ENCODE results near the gene CAST. TPM values are rescaled to one million over a fixed set of nuclear protein-coding genes. Genes with fewer than 3 reads are reported as not detected.

The CAST gene
- total RNA-seq, 5 donors from 2014 or later (not counting 1 experiment from before 2014, with no cell fraction given), result 166 to 238 (median 191) TPM

GRCh38 chr5:96747720-96748119 lies 85.5 kb downstream of the CAST start:
- no peaks in the 10 kb centered on the region for H3K9me3 ChIP-seq
- DNase-seq (no peak), ATAC-seq (replicated peaks in 1 of 4) (no peak)
- H3K36me3 ChIP-seq (ENCODE audit: control insufficient read depth in 2 of 2, extremely low read depth in 1 of 2, insufficient read depth in 1 of 2, low read length in 1 of 2), result peaks cover 10 to 92% of the 10 kb centered on the region in 2 donors
- Mint-ChIP-seq H3K9me3 (no peaks in the 10 kb centered on the region), H3K4me1 (peaks cover 0 to 2% (median 2%) of the 10 kb centered on the region in 3 donors), H3K27ac (peak overlapping the region in 1 of 2 donors; percentile 9), H3K4me3 (no peak overlapping the region), H3K36me3 (peaks cover 48% of the 10 kb centered on the region), H3K27me3 (no peaks in the 10 kb centered on the region)
- WGBS (ENCODE audit: insufficient coverage), result 89% methylated on average over 1 of the region's 3 CpGs
- H3K27ac ChIP-seq (ENCODE audit: low read length), result no peak overlapping the region
- POLR2A ChIA-PET, result no interaction called here
- CTCF ChIA-PET, result interaction anchor here (1.0 to 1.5 kb wide), 4 partner anchors 24 to 466 kb away, joined by 3 to 5 read pairs (median 4); no protein-coding TSS in a partner anchor
- H3K4me1 ChIP-seq (ENCODE audit: control insufficient read depth in 1 of 2, extremely low read depth in 1 of 2, insufficient read depth in 2 of 2, low read length in 2 of 2), result no peaks in the 10 kb centered on the region
- no peaks in the 10 kb centered on the region for H3K27me3 ChIP-seq (replicated peaks in 1 of 2; ENCODE audit: control insufficient read depth in 2 of 2, extremely low read depth in 1 of 2, insufficient read depth in 2 of 2, low read length in 1 of 2)
- no peak overlapping the region for H3K4me3 ChIP-seq (ENCODE audit: control insufficient read depth in 1 of 2, extremely low read depth in 1 of 2, low read length in 1 of 2)

- H3K27me3 Mint-ChIP-seq, result no peaks in the 10 kb centered on the region
- Histone ChIP-seq H3K27me3 (replicated peaks in 1 of 2; ENCODE audit: control insufficient read depth in 2 of 2, extremely low read depth in 1 of 2, insufficient read depth in 2 of 2, low read length in 1 of 2) (no peaks in the 10 kb centered on the region), H3K9me3 (no peaks in the 10 kb centered on the region), H3K4me3 (ENCODE audit: control insufficient read depth in 1 of 2, extremely low read depth in 1 of 2, low read length in 1 of 2) (no peak overlapping the region), H3K27ac (ENCODE audit: low read length) (no peak overlapping the region), H3K4me1 (ENCODE audit: control insufficient read depth in 1 of 2, extremely low read depth in 1 of 2, insufficient read depth in 2 of 2, low read length in 2 of 2) (no peaks in the 10 kb centered on the region), H3K36me3 (ENCODE audit: control insufficient read depth in 2 of 2, extremely low read depth in 1 of 2, insufficient read depth in 1 of 2, low read length in 1 of 2) (peaks cover 10 to 91% of the 10 kb centered on the region in 2 donors)
- CTCF ChIA-PET, result interaction anchor here (4.1 to 5.4 kb wide), 2 partner anchors 410 to 411 kb away, joined by 28 to 67 read pairs; no protein-coding TSS in a partner anchor
- no peaks in the 10 kb centered on the region for H3K9me3 Mint-ChIP-seq
- peaks cover 51% of the 10 kb centered on the region for H3K36me3 Mint-ChIP-seq
- no peak overlapping the region for H3K4me3 Mint-ChIP-seq
- no peak overlapping the region for H3K27ac Mint-ChIP-seq
- DNase-seq, result no peak
- POLR2A ChIA-PET, result interaction anchor here (0.6 to 0.7 kb wide), 2 partner anchors 190 to 217 kb away, joined by 3 read pairs; no protein-coding TSS in a partner anchor
- WGBS (ENCODE audit: insufficient coverage), result 100% methylated on average over 3 of the region's 6 CpGs
- no peak for ATAC-seq (replicated peaks in 1 of 4)
- peaks cover 0 to 3% (median 2%) of the 10 kb centered on the region in 3 donors for H3K4me1 Mint-ChIP-seq
Measured at GRCh38 chr5:96750110-96750822, 88.1 kb downstream of the CAST start.

- Mint-ChIP-seq H3K4me1 (peaks cover 0 to 3% (median 2%) of the 10 kb centered on the region in 3 donors), H3K27me3 (no peaks in the 10 kb centered on the region), H3K4me3 (no peak overlapping the region), H3K27ac (peak overlapping the region; percentile 35 to 47), H3K9me3 (no peaks in the 10 kb centered on the region), H3K36me3 (peaks cover 47% of the 10 kb centered on the region)
- Histone ChIP-seq H3K9me3 (no peaks in the 10 kb centered on the region), H3K27me3 (replicated peaks in 1 of 2; ENCODE audit: control insufficient read depth in 2 of 2, extremely low read depth in 1 of 2, insufficient read depth in 2 of 2, low read length in 1 of 2) (no peaks in the 10 kb centered on the region), H3K36me3 (ENCODE audit: control insufficient read depth in 2 of 2, extremely low read depth in 1 of 2, insufficient read depth in 1 of 2, low read length in 1 of 2) (peaks cover 5 to 91% of the 10 kb centered on the region in 2 donors), H3K4me3 (ENCODE audit: control insufficient read depth in 1 of 2, extremely low read depth in 1 of 2, low read length in 1 of 2) (no peak overlapping the region), H3K27ac (ENCODE audit: low read length) (no peak overlapping the region), H3K4me1 (ENCODE audit: control insufficient read depth in 1 of 2, extremely low read depth in 1 of 2, insufficient read depth in 2 of 2, low read length in 2 of 2) (no peaks in the 10 kb centered on the region)
- 94% methylated on average over 3 of the region's 6 CpGs for WGBS (ENCODE audit: insufficient coverage)
- no peak for DNase-seq
- CTCF ChIA-PET, result interaction anchor here (0.5 to 5.4 kb wide), 35 partner anchors 8 to 563 kb away, joined by 3 to 67 read pairs (median 5); partner anchors contain the start of genes LIX1 (in 2 of the 2), ERAP2 (in 1 of the 2) and LNPEP (in 1 of the 2)
- peak in 1 of 4 experiments; percentile 23 for ATAC-seq (replicated peaks in 1 of 4)
- POLR2A ChIA-PET, result interaction anchor here in 1 of 2 donors (0.6 kb wide), 1 partner anchor 60 kb away, joined by 3 read pairs; no protein-coding TSS in a partner anchor
Measured at GRCh38 chr5:96751203-96752169, 89.3 kb downstream of the CAST start.

- no peak overlapping the region for H3K27ac Mint-ChIP-seq
- H3K27me3 Mint-ChIP-seq, result no peaks in the 10 kb centered on the region
- ATAC-seq (replicated peaks in 1 of 4) (peak in 1 of 4 experiments; percentile 28), DNase-seq (peak in 12 of 35 experiments; percentile 9 to 84 (median 38))
- no peak overlapping the region for H3K4me3 Mint-ChIP-seq
- H3K4me3 ChIP-seq (ENCODE audit: control insufficient read depth in 1 of 2, extremely low read depth in 1 of 2, low read length in 1 of 2), result no peak overlapping the region
- H3K27me3 ChIP-seq (replicated peaks in 1 of 2; ENCODE audit: control insufficient read depth in 2 of 2, extremely low read depth in 1 of 2, insufficient read depth in 2 of 2, low read length in 1 of 2), result no peaks in the 10 kb centered on the region
- H3K36me3 ChIP-seq (ENCODE audit: control insufficient read depth in 2 of 2, extremely low read depth in 1 of 2, insufficient read depth in 1 of 2, low read length in 1 of 2), result peaks cover 9 to 94% of the 10 kb centered on the region in 2 donors
- H3K36me3 Mint-ChIP-seq, result peaks cover 53% of the 10 kb centered on the region
- H3K9me3 ChIP-seq, result no peaks in the 10 kb centered on the region
- CTCF ChIA-PET, result interaction anchor here (0.5 to 5.4 kb wide), 58 partner anchors 9 to 431 kb away, joined by 3 to 67 read pairs (median 5); partner anchors contain the start of genes LIX1 (in 2 of the 2), ERAP2 (in 1 of the 2) and LNPEP (in 1 of the 2)
- POLR2A ChIA-PET, result interaction anchor here (0.6 to 1.0 kb wide), 10 partner anchors 10 to 428 kb away, joined by 3 to 22 read pairs (median 5); no protein-coding TSS in a partner anchor
- H3K4me1 Mint-ChIP-seq, result peaks cover 0 to 3% (median 2%) of the 10 kb centered on the region in 3 donors
- H3K9me3 Mint-ChIP-seq, result no peaks in the 10 kb centered on the region
- H3K4me1 ChIP-seq (ENCODE audit: control insufficient read depth in 1 of 2, extremely low read depth in 1 of 2, insufficient read depth in 2 of 2, low read length in 2 of 2), result no peaks in the 10 kb centered on the region
- no peak overlapping the region for H3K27ac ChIP-seq (ENCODE audit: low read length)
Measured at GRCh38 chr5:96752341-96753016, 90.3 kb downstream of the CAST start.

- WGBS (ENCODE audit: insufficient coverage), result 100% methylated on average over 1 of the region's 4 CpGs
- DNase-seq, result no peak
- Mint-ChIP-seq H3K27ac (peak overlapping the region in 1 of 2 donors; percentile 36), H3K27me3 (no peaks in the 10 kb centered on the region), H3K4me1 (peaks cover 0 to 3% (median 2%) of the 10 kb centered on the region in 3 donors), H3K36me3 (peaks cover 53% of the 10 kb centered on the region), H3K9me3 (no peaks in the 10 kb centered on the region), H3K4me3 (no peak overlapping the region)
- H3K4me3 ChIP-seq (ENCODE audit: control insufficient read depth in 1 of 2, extremely low read depth in 1 of 2, low read length in 1 of 2), result no peak overlapping the region
- ChIA-PET POLR2A (interaction anchor here (0.6 to 1.0 kb wide), 10 partner anchors 9 to 427 kb away, joined by 3 to 22 read pairs (median 5); no protein-coding TSS in a partner anchor), CTCF (interaction anchor here (0.6 to 5.4 kb wide), 45 partner anchors 10 to 431 kb away, joined by 3 to 67 read pairs (median 5); partner anchors contain the start of genes LIX1 (in 2 of the 2), ERAP2 (in 1 of the 2) and LNPEP (in 1 of the 2))
- H3K36me3 ChIP-seq (ENCODE audit: control insufficient read depth in 2 of 2, extremely low read depth in 1 of 2, insufficient read depth in 1 of 2, low read length in 1 of 2), result peaks cover 4 to 93% of the 10 kb centered on the region in 2 donors
- H3K9me3 ChIP-seq, result no peaks in the 10 kb centered on the region
- ATAC-seq (replicated peaks in 1 of 4), result no peak
- H3K27ac ChIP-seq (ENCODE audit: low read length), result no peak overlapping the region
- H3K27me3 ChIP-seq (replicated peaks in 1 of 2; ENCODE audit: control insufficient read depth in 2 of 2, extremely low read depth in 1 of 2, insufficient read depth in 2 of 2, low read length in 1 of 2), result no peaks in the 10 kb centered on the region
- H3K4me1 ChIP-seq (ENCODE audit: control insufficient read depth in 1 of 2, extremely low read depth in 1 of 2, insufficient read depth in 2 of 2, low read length in 2 of 2), result no peaks in the 10 kb centered on the region
Measured at GRCh38 chr5:96753017-96753397, 90.8 kb downstream of the CAST start.
